PC-3 (cell line): Measurements from ENCODE around the gene TIPRL.

Experiments used
- CTCF ChIP-seq: fragments of 300-600 bp; sonication (generic); conservative IDR thresholded peaks from 2 replicates; pipeline ENCODE4 v1.5.1; 2017; ENCODE audit warnings: antibody characterized with exemption, low read depth, mild to moderate bottlenecking, low read length
- EZH2 ChIP-seq: fragments of 300-600 bp; sonication (generic); IDR thresholded peaks from one replicate; pipeline ENCODE4 v1.6.1; 2017; ENCODE audit warnings: antibody characterized with exemption, mild to moderate bottlenecking, low read length; ENCODE audit not compliant: unreplicated experiment
- EZH2phosphoT487 ChIP-seq: fragments of 300-600 bp; sonication (generic); IDR thresholded peaks from 2 replicates; pipeline ENCODE4 v1.6.1; 2018; ENCODE audit warnings: mild to moderate bottlenecking, antibody characterized with exemption, low read length, borderline replicate concordance

- no peak for TF ChIP-seq EZH2phosphoT487
- TF ChIP-seq CTCF, result no peak
- no peak for TF ChIP-seq EZH2
Observed at GRCh38 chr1:168243636-168244212, 65.0 kb downstream of the TIPRL start.
